Measurements from ENCODE around the gene CARNS1.

- TF ChIP-seq, protein P1, sequence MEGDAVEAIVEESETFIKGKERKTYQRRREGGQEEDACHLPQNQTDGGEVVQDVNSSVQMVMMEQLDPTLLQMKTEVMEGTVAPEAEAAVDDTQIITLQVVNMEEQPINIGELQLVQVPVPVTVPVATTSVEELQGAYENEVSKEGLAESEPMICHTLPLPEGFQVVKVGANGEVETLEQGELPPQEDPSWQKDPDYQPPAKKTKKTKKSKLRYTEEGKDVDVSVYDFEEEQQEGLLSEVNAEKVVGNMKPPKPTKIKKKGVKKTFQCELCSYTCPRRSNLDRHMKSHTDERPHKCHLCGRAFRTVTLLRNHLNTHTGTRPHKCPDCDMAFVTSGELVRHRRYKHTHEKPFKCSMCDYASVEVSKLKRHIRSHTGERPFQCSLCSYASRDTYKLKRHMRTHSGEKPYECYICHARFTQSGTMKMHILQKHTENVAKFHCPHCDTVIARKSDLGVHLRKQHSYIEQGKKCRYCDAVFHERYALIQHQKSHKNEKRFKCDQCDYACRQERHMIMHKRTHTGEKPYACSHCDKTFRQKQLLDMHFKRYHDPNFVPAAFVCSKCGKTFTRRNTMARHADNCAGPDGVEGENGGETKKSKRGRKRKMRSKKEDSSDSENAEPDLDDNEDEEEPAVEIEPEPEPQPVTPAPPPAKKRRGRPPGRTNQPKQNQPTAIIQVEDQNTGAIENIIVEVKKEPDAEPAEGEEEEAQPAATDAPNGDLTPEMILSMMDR (IDR thresholded peaks at IDR 0.05; ENCODE audit: insufficient read depth, low read length): no peak
- no peak for TF ChIP-seq GABPA (IDR thresholded peaks at IDR 0.05; ENCODE audit: low read depth)
Observed at GRCh38 chr11:67405196-67405567, 10.3 kb upstream of the CARNS1 start.

All from HL-60 (cell line).